Calu3 (cell line): Measurements from ENCODE around the gene BPNT1. TPM values are rescaled to one million over a fixed set of nuclear protein-coding genes. Genes with fewer than 3 reads are reported as not detected.

ENCODE experiments used
- BruUV-seq: library from RNA; stranded (reverse); fragments of 400-500 nt; replicated peaks from 2 replicates; lab custom pipeline; 2021; lab: Mats Ljungman, UMichigan
- CTCF ChIA-PET: fragments of 300-600 bp; sonication (Branson Sonifier 250); formaldehyde crosslinking; loops from one replicate; lab custom pipeline; 2022; ENCODE audit warnings: antibody characterized with exemption; lab: Charles Lee
- DNase-seq: peaks from one replicate; pipeline ENCODE4 v3.0.0; 2022
- H3K27ac Mint-ChIP-seq: one replicate; pipeline ENCODE4 v1.8.0; 2022; ENCODE audit warnings: mixed read lengths; ENCODE audit not compliant: unreplicated experiment
- H3K27me3 Mint-ChIP-seq: one replicate; pipeline ENCODE4 v1.8.0; 2022; ENCODE audit warnings: mixed read lengths; ENCODE audit not compliant: unreplicated experiment
- H3K36me3 Mint-ChIP-seq: one replicate; pipeline ENCODE4 v1.8.0; 2022; ENCODE audit warnings: mild to moderate bottlenecking, moderate library complexity, mixed read lengths; ENCODE audit not compliant: insufficient read depth, unreplicated experiment
- H3K4me1 Mint-ChIP-seq: one replicate; pipeline ENCODE4 v1.8.0; 2022; ENCODE audit warnings: mild to moderate bottlenecking, low read depth, mixed read lengths; ENCODE audit not compliant: unreplicated experiment
- H3K4me3 Mint-ChIP-seq: one replicate; pipeline ENCODE4 v1.8.0; 2022; ENCODE audit warnings: mild to moderate bottlenecking, low read depth, moderate library complexity, mixed read lengths; ENCODE audit not compliant: unreplicated experiment
- H3K9me3 Mint-ChIP-seq: one replicate; pipeline ENCODE4 v1.8.0; 2022; ENCODE audit warnings: low read depth, mixed read lengths; ENCODE audit not compliant: unreplicated experiment
- CTCF ChIP-seq: fragments of 200-600 bp; IDR thresholded peaks from one replicate; pipeline ENCODE4 v1.8.0; 2022; ENCODE audit warnings: antibody characterized with exemption; ENCODE audit not compliant: unreplicated experiment
- intact Hi-C: fragments of 100-400 bp; cut with micrococcal nuclease; formaldehyde crosslinking; loops from one replicate; pipeline ENCODE4 v1.10.0; 2022; ENCODE audit not compliant: unreplicated experiment
- total RNA-seq: library from RNA; stranded (reverse); gene quantifications from 2 replicates; pipeline ENCODE4 v1.2.3, GENCODE V29; 2022

BPNT1 gene
- total RNA-seq, 1 experiment from 2014 or later: 46.9 TPM

GRCh38 chr1:220084460-220084859 lies 5.1 kb downstream of the BPNT1 start:
- H3K9me3 Mint-ChIP-seq: no peaks in the 10 kb centered on the region
- H3K4me3 Mint-ChIP-seq: no peak overlapping the region
- no peak for DNase-seq
- H3K27me3 Mint-ChIP-seq: no peaks in the 10 kb centered on the region
- peaks cover 12% of the 10 kb centered on the region for H3K36me3 Mint-ChIP-seq
- no peak for TF ChIP-seq CTCF
- H3K4me1 Mint-ChIP-seq: peaks cover 9% of the 10 kb centered on the region
- intact Hi-C loops: no loop called here
- no TSS peak for BruUV-seq
- no peak overlapping the region for H3K27ac Mint-ChIP-seq
- CTCF ChIA-PET: no interaction called here

DNA sequence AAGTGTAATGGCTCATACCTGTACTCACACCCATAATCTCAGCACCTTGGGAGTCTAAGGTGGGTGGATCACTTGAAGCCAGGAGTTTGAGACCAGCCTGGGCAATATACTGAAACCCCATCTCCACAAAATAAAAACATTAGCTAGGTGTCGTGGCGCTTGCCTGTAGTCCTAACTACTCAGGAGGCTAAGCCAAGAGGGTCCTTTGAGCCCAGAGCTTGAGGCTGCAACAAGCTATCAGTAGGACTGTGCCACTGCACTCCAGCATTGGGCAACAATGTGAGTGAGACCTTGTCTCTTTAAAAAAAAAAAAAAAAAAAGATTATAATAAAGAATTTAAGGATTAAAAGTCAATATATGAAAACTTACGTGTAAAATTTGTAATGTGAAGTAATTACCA lies 11.7 kb downstream of the BPNT1 start:
- TF ChIP-seq CTCF: no peak
- intact Hi-C loops: no loop called here
- Mint-ChIP-seq H3K4me3 (no peak overlapping the region), H3K9me3 (no peaks in the 10 kb centered on the region), H3K4me1 (no peaks in the 10 kb centered on the region), H3K27ac (no peak overlapping the region), H3K36me3 (peaks cover 6% of the 10 kb centered on the region), H3K27me3 (no peaks in the 10 kb centered on the region)
- DNase-seq: no peak
- BruUV-seq: no TSS peak
- CTCF ChIA-PET: no interaction called here

DNA sequence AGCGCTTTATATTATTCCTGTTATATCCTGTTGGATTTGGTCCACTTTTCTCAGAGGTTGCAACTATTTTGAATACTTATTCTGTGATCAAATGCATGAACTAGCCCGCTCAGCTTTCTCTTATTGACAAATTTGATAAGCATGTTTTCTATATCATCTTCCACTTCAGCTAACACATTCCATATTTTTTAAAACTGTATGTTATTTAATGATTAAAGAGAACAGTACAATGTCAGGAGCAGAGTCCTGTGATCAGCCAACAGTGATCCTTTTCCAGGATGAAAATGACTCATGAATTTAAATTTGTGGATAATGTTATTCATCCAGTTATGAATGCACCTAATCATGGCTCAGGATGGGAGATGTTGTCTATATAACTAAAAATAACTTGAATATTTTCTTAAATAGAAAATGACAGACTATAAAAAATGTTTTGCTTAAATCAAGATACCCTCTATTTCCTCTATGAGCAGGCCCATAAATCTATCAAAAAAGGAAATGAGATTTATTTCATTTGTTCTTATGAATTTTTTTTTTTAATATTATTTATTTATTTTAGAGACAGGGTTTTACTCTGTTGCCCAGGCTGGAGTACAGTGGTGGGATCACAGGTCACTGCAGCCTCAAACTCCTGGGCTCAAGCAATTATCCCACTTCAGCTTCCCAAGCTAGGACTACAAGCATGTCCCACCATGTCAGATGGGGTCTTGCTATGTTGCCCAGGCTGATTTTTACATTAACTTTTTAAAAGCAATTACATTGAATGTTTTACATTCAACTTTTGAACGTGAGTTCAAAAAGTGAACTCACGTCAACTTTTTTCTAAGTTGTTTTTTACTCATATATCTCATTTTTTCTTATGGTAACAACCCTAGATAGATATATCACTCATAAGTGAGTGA lies 12.5 kb downstream of the BPNT1 start:
- Mint-ChIP-seq H3K4me3 (no peak overlapping the region), H3K36me3 (peaks cover 6% of the 10 kb centered on the region), H3K27me3 (no peaks in the 10 kb centered on the region), H3K4me1 (no peaks in the 10 kb centered on the region), H3K27ac (no peak overlapping the region), H3K9me3 (no peaks in the 10 kb centered on the region)
- BruUV-seq: no TSS peak
- no peak for DNase-seq
- CTCF ChIA-PET: no interaction called here
- intact Hi-C loops: no loop called here
- TF ChIP-seq CTCF: no peak

DNA sequence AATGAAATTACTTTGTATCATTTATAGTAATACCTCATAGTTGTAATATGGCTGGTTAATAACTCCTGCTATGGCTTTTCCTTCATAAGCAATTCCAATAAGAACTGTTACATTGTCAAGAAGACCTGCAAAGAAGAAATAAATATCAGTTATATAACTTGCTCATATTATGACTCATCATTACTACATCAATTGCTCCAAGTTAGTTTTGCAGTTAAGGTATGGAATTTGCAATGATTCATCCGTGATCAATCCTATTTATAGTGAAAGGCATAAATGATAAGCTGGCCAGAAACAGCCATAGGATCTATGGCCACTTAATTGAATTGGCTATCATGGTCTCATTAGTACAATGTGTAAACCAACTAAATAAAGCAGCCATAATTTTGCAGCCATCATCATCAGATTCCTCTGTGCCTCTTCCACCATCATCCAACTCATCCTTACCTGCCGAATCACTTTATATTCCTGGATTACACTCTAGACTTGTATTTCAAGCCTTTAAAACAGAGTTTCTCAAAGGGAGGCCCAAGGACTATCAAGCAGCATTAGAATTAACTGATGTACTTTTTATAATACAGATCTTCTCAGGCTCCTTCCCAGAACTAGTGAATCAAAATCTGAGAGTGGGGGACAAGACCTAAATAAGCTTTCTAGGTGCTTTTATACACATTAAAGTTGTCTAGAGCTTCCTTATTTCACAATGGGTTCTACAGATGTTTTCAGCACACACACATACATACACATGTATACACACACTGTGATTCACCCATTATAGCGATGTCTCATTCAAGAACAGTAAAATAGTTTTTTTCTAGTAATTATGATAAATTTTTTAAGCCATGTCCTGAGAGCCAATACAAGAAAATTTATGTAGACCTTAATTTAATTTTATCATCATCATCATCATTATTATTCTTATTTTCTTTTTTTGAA lies 22.1 kb downstream of the BPNT1 start:
- Mint-ChIP-seq H3K27ac (no peak overlapping the region), H3K27me3 (no peaks in the 10 kb centered on the region), H3K4me3 (no peak overlapping the region), H3K4me1 (no peaks in the 10 kb centered on the region), H3K36me3 (peaks cover 11% of the 10 kb centered on the region), H3K9me3 (no peaks in the 10 kb centered on the region)
- DNase-seq: no peak
- TF ChIP-seq CTCF: no peak
- intact Hi-C loops: no loop called here
- BruUV-seq: no TSS peak
- CTCF ChIA-PET: no interaction called here
